DMS53 (cell line): Measurements from ENCODE around the gene RNF126.
A peak's percentile ranks its signal among the peaks of the same experiment; 100 is the strongest.
"Not testable (repeated sequence)": the region's sequence is repeated elsewhere in the genome, so short reads cannot be mapped to it uniquely, and the experiment has no call there.

ENCODE experiments used
- DNase-seq: peaks from one replicate; lab custom pipeline; 2025; lab: John Stamatoyannopoulos, UW

The RNF126 gene

DNA sequence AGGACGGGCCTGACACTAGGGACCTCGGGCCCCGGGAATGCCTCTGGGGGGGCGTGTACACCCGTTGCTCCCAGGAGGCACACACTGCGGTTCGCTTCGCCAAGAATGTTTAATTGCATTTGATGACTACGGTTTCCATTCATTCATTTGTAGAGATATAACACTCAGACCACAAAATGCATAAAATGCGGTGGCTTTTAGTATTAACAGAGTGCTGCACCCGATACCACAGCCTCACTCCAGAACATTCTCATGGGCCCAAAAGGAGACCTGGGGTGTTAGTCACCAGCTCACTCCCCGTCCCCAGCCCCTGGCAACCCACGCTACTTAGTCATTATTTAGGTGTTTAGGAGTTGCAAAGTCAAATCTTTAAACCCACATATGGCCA lies 51.5 kb downstream of the RNF126 start:
- no peak for DNase-seq

- DNase-seq = no peak
Observed at GRCh38 chr19:610801-611480, 52.1 kb downstream of the RNF126 start.

DNA sequence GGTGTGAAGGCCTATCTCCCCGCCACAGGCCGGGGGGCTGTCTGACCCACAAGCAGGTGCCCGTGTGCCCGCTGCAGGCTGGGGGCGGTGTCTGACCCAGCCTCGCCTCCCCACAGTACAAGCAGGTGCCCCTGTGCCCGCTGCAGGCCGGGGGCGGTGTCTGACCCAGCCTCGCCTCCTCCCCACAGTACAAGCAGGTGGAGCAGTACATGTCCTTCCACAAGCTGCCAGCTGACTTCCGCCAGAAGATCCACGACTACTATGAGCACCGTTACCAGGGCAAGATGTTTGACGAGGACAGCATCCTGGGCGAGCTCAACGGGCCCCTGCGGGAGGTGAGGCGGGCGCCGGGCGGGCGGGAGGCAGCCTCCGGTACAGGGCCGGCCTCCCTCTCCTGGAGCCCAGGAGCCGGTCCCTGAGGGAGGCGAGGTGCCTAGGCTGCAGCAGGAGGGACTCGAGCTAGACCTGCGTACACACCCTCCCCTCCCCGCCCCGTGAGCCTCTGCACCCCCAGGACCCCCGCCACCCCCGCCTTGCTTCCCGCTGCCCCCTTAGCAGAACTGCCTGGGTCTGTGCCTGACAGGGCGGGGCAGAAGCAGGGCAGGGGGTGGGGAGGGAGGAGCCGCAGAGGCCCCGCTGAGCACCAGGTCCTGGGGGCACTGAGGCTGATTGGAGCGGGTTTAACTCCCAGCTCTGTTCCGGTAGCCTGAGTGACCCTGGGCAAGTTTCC lies 52.8 kb downstream of the RNF126 start:
- no peak for DNase-seq

DNA sequence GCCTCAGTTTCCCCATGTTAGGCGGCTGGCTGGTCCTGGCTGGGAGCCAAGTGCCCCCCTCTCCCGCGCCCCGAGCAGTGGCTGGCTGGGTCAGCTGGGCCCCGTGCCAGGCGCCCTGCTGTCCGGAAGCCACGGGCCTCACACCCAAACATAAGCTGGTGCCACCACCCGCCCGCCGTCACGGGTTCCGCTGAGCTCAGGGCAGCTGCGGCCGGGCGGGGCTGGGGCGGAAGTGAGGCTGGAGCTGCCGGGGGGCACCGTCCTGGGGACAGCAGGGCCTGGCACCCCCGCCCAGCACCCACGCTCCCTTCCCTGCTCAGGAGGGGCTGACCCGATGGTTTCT lies 54.0 kb downstream of the RNF126 start:
- DNase-seq = peak; percentile 59

DNA sequence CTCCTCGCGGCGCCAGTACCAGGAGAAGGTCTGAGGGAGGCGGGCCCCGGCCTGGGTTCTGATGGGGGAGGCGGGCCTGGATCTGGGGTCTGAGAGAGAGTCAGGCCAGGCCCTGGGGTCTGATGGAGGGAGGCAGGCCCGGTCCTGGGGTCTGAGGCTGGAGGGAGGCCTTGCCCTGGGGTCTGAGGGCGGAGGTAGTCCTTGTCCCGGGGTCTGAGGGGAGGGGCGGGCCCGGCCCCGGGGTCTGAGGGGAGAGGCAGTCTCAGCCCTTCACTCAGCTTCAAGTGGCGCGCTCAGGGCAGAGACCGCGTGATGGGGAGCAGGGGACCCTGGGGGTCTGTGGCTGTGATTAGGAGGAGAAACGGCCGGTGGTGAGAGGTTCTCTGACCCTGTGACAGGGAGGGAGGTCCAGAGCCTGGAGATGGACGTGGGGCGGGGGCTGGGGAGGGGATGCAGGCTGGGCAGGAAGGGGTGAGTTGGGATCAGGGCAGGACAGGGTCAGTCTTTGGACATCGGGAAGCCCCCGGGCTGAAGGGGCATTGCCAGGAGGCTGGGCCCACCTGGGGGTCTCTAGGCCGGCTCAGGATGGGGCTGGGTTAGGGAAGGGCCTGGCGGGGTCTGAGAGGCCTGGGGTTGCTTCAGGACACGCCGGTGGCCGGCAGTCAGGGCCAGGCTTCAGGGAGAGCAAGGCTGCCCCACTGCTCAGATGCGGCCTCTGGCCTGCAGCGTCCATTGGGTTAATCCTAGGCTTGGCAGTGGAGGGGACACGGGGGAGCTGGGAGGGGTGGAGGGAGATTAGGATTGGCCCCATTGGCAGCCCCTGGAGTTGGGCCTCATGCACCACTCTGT lies 54.6 kb downstream of the RNF126 start:
- no peak for DNase-seq

- no peak for DNase-seq
Observed at GRCh38 chr19:607301-608154, 55.5 kb downstream of the RNF126 start.

DNA sequence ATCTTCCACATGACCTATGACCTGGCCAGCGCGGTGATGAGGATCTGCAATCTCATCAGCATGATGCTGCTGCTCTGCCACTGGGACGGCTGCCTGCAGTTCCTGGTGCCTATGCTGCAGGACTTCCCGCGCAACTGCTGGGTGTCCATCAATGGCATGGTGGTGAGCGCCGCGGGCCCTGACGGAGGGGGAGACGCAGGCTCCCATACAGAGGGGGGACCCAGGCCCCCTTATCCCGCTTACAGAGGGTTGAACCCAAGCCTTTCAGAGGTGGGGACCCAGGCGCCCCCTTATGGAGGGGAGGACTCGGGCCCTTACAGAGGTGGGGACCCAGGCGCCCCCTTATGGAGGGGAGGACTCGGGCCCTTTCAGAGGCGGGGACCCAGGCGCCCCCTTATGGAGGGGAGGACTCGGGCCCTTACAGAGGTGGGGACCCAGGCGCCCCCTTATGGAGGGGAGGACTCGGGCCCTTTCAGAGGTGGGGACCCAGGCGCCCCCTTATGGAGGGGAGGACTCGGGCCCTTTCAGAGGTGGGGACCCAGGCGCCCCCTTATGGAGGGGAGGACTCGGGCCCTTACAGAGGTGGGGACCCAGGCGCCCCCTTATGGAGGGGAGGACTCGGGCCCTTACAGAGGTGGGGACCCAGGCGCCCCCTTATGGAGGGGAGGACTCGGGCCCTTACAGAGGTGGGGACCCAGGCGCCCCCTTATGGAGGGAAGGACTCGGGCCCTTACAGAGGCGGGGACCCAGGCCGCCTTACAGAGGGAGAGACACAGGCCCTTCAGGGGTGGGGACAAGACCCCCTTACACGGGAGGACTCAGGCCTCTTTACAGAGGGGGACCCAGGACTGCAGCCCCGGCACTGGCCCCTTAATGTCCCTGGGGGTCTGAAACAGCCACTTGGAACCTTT lies 57.7 kb downstream of the RNF126 start:
- DNase-seq = peak; percentile 32

- DNase-seq = peak; percentile 54
Observed at GRCh38 chr19:604355-604754, 58.7 kb downstream of the RNF126 start.

GRCh38 chr19:603779-604178 lies 59.2 kb downstream of the RNF126 start:
- DNase-seq = not testable (repeated sequence)

- DNase-seq = not testable (repeated sequence)
Observed at GRCh38 chr19:603302-603639, 59.7 kb downstream of the RNF126 start.

DNA sequence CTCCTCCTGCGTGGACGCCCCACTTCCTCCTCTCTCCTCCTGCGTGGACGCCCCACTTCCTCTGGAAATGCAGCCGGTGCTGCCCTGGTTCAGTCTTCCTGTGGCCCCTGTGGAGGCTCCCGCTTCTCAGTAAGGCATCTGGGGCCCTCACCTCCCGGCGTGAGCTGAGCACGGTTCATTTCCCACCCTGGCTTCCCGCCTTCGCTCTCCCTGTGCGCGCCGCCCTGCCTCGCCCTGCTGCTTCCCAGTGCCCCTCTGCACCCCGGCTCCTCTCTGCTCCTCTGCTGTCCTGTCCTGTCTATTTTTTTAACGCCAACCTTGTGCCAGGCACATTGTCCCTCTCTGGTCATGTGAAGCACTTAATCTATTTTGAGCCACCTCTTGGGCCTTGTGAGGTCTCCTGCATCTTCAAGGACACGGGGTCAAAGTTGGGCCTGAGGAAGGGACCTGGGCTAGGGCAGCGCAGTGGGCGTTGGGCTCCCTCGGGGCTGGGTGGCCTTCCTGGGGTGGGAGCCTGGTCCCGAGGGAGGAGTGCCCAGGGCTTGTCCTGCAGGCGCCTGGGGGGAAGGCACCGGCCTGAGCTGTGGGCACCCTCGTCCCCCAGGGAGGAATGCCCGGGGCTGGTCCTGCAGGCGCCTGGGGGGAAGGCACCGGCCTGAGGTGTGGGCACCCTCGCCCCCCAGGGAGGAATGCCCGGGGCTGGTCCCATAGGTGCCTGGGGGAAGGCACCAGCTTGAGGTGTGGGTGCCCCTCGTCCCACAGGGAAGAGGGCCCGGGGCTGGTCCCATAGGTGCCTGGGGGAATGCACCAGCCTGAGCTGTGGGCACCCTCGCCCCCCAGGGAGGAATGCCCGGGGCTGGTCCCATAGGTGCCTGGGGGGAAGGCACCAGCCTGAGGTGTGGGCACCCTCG lies 60.4 kb downstream of the RNF126 start:
- DNase-seq = no peak

GRCh38 chr19:601790-602189 lies 61.2 kb downstream of the RNF126 start:
- DNase-seq = no peak

DNA sequence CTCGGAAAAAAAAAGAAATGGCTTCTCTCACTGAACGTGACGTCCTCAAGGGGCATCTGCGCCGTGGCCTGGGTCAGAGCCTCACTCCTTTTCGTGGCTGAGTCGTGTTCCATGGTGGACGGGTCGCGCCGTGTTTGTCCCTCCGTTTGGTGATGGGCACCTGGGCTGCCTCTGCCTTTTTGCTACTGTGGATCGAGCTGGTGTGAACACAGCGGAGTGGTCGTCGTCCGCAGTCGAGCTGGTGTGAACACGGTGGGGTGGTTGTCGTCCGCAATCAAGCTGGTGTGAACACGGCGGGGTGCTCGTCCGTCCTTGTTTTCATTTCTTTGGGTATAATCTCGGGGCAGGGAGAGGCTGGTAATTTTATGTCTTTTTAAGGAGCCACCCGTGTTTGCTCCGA lies 61.7 kb downstream of the RNF126 start:
- DNase-seq = no peak
